Measurements from ENCODE around the gene LIPC.

Gene LIPC

GRCh38 chr15:58522391-58522790, 90.6 kb downstream of the LIPC start:
- DNase-seq, result no peak

- DNase-seq, result no peak
Observed at GRCh38 chr15:58522865-58523264, 91.1 kb downstream of the LIPC start.

DNA sequence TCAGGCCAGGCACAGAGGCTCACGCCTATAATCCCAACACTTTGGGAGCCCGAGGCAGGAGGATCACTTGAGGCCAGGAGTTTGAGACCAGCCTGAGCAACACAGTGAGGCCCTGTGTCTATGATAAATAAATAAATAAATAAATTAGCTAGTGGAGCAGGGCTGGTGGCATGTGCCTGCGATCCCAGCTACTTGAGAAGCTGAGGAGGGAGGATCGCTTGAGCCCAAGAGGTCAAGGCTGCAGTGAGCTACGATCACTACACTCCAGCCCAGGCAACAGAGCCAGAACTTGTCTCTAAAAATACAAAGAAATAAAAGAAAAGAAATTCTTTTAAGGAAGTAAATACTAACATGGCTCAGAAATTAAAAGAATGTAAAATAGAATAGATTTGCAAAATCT, 91.8 kb downstream of the LIPC start:
- DNase-seq, result no peak

GRCh38 chr15:58524247-58524646, 92.5 kb downstream of the LIPC start:
- no peak for DNase-seq

- no peak for DNase-seq
Observed at GRCh38 chr15:58525991-58526421, 94.2 kb downstream of the LIPC start.

DNA sequence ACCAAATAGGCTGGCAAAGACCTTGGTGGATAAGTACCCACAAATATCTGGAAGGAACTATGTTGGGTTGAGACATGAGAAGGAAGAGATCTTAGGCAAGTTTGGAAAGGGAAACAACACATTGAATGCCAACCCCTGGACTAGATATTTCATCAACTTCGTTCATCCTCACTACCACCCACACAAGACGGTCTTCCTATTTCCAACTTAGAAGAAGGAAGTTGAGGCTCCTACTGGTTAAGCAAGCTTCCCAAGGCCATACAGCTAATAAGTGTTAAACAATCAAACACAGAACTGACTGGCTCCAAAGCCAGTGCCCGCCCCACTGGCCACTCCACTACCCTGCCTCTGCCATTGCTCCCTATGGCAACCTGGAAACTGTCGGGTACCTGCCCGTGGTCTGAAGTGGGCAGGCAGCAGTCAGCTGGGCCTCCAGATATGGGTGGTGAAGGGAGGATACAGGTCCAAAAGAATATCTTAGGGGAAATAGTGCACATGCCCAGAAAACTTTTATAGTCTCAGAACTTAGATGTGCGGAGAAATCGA, 94.9 kb downstream of the LIPC start:
- no peak for DNase-seq

DNA sequence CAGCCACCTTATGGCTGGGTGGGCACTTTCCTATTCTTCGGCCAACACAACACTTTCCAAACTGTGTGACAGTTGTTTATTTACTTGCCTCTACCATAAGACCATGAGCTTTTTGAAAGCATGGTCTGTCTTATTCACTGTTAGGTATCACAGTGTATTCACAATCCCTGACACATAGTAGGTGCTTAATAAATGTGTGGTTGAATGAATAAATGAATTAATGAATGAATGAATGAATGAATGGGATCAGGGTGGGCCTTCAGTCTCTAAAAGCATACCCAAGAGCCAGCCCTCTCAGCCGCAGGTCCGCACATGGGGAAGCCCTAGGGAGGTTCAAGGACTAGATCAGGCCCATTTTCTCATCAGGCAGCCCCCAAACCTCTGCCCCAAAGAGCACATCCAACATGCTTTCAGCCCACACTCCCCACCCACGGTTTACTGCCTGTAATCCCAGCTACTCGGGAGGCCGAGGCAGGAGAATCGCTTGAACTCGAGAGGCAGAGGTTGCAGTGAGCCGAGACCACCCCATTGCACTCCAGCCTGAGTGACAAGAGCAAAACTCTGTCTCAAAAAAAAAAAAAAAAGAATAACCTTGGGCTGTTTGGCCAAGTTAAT, 95.9 kb downstream of the LIPC start:
- no peak for DNase-seq

GRCh38 chr15:58528188-58528870, 96.5 kb downstream of the LIPC start:
- no peak for DNase-seq

DNA sequence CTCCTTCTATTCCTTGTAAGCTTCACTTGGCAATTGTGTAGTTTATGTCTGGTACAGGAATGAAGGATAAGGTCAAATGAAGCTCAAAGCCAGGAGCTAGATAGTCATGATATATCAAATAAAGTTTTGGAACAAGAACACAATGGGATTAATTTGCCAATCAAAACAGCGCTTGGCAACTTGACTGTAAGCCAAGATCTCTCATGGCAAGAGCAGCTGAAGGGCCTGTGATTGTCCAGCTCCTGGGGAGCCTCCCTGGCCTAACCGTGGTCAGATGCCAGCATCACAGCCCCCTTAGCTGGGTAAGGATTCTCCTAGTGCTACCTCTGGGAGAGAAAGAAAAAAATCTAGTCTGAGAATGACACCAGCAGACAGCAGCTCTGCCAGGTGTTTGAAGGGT, 97.2 kb downstream of the LIPC start:
- no peak for DNase-seq

GRCh38 chr15:58530056-58530590, 98.3 kb downstream of the LIPC start:
- DNase-seq, result no peak

GRCh38 chr15:58532126-58532525, 100.3 kb downstream of the LIPC start:
- no peak for DNase-seq

- no peak for DNase-seq
Observed at GRCh38 chr15:58534556-58534955, 102.8 kb downstream of the LIPC start.

DNA sequence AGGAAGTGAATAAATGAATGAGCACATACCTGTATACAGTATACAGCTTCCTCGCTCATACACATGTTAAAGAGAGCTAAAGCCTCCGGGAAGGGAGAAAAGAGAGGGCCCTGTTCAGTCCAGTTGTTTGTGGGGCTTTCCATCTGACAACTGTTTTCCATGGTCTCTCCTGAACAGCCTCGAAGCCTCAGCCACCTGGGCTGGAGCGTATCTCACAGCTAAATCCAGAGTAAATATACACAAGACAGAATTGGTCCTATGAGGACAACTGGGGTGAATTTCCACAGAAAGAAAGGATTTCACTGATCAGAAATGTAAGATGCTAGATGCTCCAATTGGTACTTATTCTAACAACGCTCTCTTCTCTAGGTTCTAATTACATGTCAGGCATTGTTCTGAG, 103.5 kb downstream of the LIPC start:
- no peak for DNase-seq

DNA sequence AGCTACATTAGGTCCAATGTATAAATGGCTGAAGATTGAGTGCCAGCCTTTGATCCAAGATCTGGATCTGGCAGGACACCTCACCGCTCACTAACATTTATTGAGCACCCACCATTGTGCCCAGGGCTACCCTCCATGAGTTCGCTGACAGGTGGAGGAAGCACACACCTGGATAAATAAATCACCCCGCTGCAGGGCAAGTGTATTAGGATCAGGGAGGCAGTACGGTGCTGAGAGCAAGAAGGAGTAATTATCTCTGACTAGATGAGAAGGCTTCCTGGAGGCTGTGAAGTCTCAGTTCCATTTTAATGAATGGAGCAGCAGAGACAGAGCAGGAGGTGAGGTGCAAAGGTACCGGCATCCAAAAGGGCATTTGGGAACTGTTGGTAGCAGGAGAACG, 104.1 kb downstream of the LIPC start:
- DNase-seq, result no peak

DNA sequence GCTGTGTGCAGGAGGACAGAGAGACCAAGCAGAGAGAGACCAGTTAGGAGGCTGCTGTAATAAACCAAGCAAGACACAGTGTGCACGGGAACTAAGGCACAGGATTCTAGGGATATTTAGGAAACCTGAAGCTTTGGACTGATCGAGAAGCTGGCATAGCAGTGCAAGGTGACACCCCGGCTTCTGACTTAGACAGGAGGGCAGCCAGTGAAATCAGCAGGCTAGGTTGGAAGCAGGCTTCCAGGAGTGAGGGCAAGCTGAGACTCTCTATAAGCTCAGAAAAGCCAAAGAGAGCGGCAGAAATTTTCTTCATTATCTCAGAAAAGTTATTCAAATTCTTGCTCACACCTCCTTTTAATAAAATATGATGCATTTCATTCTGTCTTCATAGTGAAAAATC, 104.6 kb downstream of the LIPC start:
- DNase-seq, result no peak

DNA sequence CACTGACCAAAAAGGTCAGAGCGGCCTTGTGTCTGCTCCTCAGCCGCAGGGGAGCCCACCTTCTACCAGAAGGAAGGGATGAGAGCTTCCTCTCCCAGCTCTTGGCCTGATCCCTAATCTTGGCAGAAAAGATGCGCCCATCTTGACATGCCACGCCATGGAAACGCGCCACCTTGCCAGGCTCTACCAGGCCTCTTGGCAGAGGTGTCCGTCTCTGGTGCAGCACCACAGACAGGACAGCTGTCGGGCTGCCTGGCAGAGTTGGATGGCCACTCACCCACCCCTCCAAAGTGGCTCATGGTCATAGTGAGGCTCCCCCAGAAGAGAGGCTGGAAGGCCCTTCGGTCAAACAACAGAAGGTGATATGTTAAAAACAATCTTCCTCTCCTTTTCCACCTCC, 105.2 kb downstream of the LIPC start:
- DNase-seq, result no peak

- DNase-seq, result no peak
Observed at GRCh38 chr15:58538225-58538727, 106.5 kb downstream of the LIPC start.

DNA sequence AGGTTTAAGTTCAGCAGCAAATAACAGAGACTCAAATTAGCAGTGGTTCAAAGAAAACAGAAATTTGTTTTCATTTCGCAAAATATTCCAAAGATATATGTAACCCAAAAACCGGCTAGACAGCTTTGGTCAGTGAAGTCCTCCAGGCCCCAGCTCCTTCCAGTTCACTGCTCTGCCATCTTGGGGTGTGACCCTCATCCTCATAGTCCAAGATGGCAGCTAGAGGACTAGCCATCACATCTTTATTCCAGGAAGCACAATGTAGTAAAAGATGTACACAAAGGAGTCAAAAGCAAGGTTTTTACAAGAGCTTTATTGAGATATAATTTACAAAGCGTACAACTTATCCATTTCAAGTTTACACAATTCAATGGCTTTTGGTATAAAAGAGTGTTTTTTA, 107.1 kb downstream of the LIPC start:
- no peak for DNase-seq

DNA sequence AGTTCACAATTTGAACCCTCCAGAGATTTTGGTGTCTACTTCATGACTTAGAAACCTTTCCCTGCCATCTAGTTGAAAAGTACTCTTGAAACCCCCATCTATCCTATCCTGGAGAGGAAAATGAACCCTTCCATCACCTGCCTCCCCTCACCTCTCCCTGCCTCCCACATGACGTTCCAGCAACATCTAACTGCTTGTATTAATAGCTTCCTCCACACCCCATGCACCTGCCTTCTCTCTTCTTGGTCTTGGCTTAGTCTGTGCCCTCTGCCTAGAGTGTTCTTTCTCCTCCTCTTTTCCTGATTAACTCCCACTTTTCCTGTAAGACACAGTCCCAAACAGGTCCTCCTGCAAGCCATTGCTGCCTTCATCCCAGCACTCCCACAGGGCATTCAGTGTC, 107.8 kb downstream of the LIPC start:
- DNase-seq, result no peak

- DNase-seq, result no peak
Observed at GRCh38 chr15:58541410-58542087, 109.8 kb downstream of the LIPC start.

DNA sequence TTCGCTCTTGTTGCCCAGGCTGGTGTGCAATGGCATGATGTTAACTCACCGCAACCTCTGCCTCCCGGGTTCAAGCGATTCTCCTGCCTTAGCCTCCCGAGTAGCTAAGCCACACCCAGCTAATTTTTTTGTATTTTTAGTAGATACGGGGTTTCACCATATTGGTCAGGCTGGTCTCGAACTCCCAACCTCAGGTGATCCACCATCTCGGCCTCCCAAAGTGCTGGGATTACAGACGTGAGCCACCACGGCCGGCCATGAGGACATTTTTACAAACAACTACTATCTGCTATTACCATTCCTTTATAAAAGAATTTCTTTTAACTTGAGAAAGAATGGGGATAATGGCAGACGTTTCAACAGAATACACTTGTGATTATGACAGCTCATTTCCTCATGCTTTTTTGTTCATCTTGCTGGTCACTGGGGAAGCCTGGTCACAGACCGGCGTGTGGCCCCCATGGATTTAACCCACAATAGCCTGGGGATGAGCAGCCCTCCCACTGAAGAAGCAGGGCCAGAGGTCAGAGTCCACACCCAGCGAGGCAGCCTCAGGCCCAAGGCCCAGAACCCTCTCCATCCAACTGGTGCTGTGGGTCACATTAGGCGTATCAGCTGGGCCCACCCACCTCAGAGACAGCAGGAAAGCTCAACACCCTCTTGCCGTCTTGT, 112.0 kb downstream of the LIPC start:
- no peak for DNase-seq

DNA sequence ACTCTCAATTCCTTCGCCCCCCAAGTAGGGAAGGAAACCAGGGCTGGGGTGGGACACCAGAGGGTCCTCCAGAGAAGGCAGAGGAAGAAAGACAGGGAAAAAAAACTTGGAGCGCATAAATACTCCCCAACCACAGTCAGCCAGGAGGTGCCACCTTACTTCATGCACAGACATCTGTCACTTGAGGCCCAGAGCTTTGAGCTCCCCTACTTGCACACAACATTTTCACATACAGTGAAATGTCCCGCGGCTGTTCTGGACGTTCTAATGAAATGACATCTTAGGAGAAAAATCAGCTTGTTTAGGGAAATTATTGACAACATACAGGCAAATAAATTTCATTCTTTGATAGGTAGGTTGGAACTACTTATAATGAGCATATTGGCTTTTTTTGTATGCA, 113.0 kb downstream of the LIPC start:
- DNase-seq, result no peak

All from COR-L47 (cell line).